T-helper 17 cell (primary cell): ENCODE data around the gene SLC12A6. TPM values are rescaled to one million over a fixed set of nuclear protein-coding genes. Genes with fewer than 3 reads are reported as not detected.

ENCODE experiments used
- ATAC-seq: fragments of 150-1000 bp; cut with Tn5 transposase; 2 replicates; pipeline ENCODE4 v1.10.0; 2021; ENCODE audit warnings: mild to moderate bottlenecking, moderate library complexity
- DNase-seq, 3 donors: peaks; one replicate each; pipeline versions ENCODE4 v3.0.0 to v3.0.0-alpha.2; 2020 to 2021
- H3K9me3 ChIP-seq: one replicate; pipeline ENCODE4 v1.7.0; 2013; ENCODE audit warnings: low read length, mild to moderate bottlenecking; ENCODE audit not compliant: control insufficient read depth, poor library complexity, severe bottlenecking
- H3K27ac Mint-ChIP-seq: one replicate; pipeline ENCODE4 v1.8.0; 2022; ENCODE audit warnings: mild to moderate bottlenecking, moderate library complexity, mixed read lengths
- H3K27me3 Mint-ChIP-seq: one replicate; pipeline ENCODE4 v1.8.0; 2022; ENCODE audit warnings: mixed read lengths
- H3K36me3 Mint-ChIP-seq: one replicate; pipeline ENCODE4 v1.8.0; 2022; ENCODE audit warnings: low read depth, mixed read lengths
- H3K4me1 Mint-ChIP-seq: one replicate; pipeline ENCODE4 v1.8.0; 2022; ENCODE audit warnings: mild to moderate bottlenecking, mixed read lengths
- H3K4me3 Mint-ChIP-seq: one replicate; pipeline ENCODE4 v1.8.0; 2022; ENCODE audit warnings: mild to moderate bottlenecking, moderate library complexity, mixed read lengths
- total RNA-seq, 4 donors: library from RNA in 2 of 4; stranded (reverse) in 2 of 4; gene quantifications; one replicate each; pipeline ENCODE4 v1.2.3 and lab custom pipeline; 2022 to 2026

Gene SLC12A6
- total RNA-seq, 2 donors from 2014 or later: 57.9 to 69.2 TPM

- Mint-ChIP-seq H3K36me3 (peaks cover 8% of the 10 kb centered on the region), H3K27ac (peak overlapping the region; percentile 49), H3K4me3 (no peak overlapping the region), H3K4me1 (peaks cover 23% of the 10 kb centered on the region), H3K27me3 (no peaks in the 10 kb centered on the region)
- DNase-seq (no peak), ATAC-seq (no peak)
- no peaks in the 10 kb centered on the region for H3K9me3 ChIP-seq
Measured at GRCh38 chr15:34297059-34297458, 40.5 kb downstream of the SLC12A6 start.

GRCh38 chr15:34292621-34293020 lies 45.0 kb downstream of the SLC12A6 start:
- Mint-ChIP-seq H3K4me3 (no peak overlapping the region), H3K27me3 (no peaks in the 10 kb centered on the region), H3K36me3 (peaks cover 4% of the 10 kb centered on the region), H3K27ac (no peak overlapping the region), H3K4me1 (peaks cover 6% of the 10 kb centered on the region)
- no peaks in the 10 kb centered on the region for H3K9me3 ChIP-seq
- ATAC-seq: no peak
- DNase-seq: no peak

- peak overlapping the region; percentile 83 for H3K27ac Mint-ChIP-seq
- ATAC-seq (no peak), DNase-seq (no peak)
- no peaks in the 10 kb centered on the region for H3K9me3 ChIP-seq
- H3K36me3 Mint-ChIP-seq: peaks cover 2% of the 10 kb centered on the region
- no peak overlapping the region for H3K4me3 Mint-ChIP-seq
- H3K4me1 Mint-ChIP-seq: peaks cover 12% of the 10 kb centered on the region
- no peaks in the 10 kb centered on the region for H3K27me3 Mint-ChIP-seq
Measured at GRCh38 chr15:34284937-34285336, 52.6 kb downstream of the SLC12A6 start.

- no peak for DNase-seq
- no peak for ATAC-seq
- Mint-ChIP-seq H3K4me3 (no peak overlapping the region), H3K36me3 (peaks cover 2% of the 10 kb centered on the region), H3K27ac (no peak overlapping the region), H3K27me3 (no peaks in the 10 kb centered on the region), H3K4me1 (peaks cover 14% of the 10 kb centered on the region)
- H3K9me3 ChIP-seq: no peaks in the 10 kb centered on the region
Measured at GRCh38 chr15:34282384-34282783, 55.2 kb downstream of the SLC12A6 start.

- Mint-ChIP-seq H3K27me3 (no peaks in the 10 kb centered on the region), H3K27ac (no peak overlapping the region), H3K4me3 (peak overlapping the region; percentile 19), H3K4me1 (peaks cover 14% of the 10 kb centered on the region), H3K36me3 (peaks cover 2% of the 10 kb centered on the region)
- DNase-seq (no peak), ATAC-seq (no peak)
- H3K9me3 ChIP-seq: no peaks in the 10 kb centered on the region
Measured at GRCh38 chr15:34280193-34280592, 57.4 kb downstream of the SLC12A6 start.

- no peak for DNase-seq
- ATAC-seq: no peak
- no peaks in the 10 kb centered on the region for H3K9me3 ChIP-seq
- Mint-ChIP-seq H3K4me1 (peaks cover 8% of the 10 kb centered on the region), H3K27me3 (no peaks in the 10 kb centered on the region), H3K36me3 (no peaks in the 10 kb centered on the region), H3K4me3 (no peak overlapping the region), H3K27ac (no peak overlapping the region)
Measured at GRCh38 chr15:34279368-34279767, 58.2 kb downstream of the SLC12A6 start.

GRCh38 chr15:34275721-34276120 lies 61.9 kb downstream of the SLC12A6 start:
- no peaks in the 10 kb centered on the region for H3K9me3 ChIP-seq
- no peak overlapping the region for H3K27ac Mint-ChIP-seq
- H3K36me3 Mint-ChIP-seq: no peaks in the 10 kb centered on the region
- peaks cover 8% of the 10 kb centered on the region for H3K4me1 Mint-ChIP-seq
- H3K4me3 Mint-ChIP-seq: no peak overlapping the region
- ATAC-seq (no peak), DNase-seq (no peak)
- no peaks in the 10 kb centered on the region for H3K27me3 Mint-ChIP-seq

- ATAC-seq: no peak
- H3K27ac Mint-ChIP-seq: no peak overlapping the region
Measured at GRCh38 chr15:34275154-34275553, 62.4 kb downstream of the SLC12A6 start.

GRCh38 chr15:34271493-34271892 lies 66.1 kb downstream of the SLC12A6 start:
- Mint-ChIP-seq H3K27me3 (no peaks in the 10 kb centered on the region), H3K27ac (no peak overlapping the region), H3K4me3 (no peak overlapping the region), H3K36me3 (no peaks in the 10 kb centered on the region), H3K4me1 (peaks cover 8% of the 10 kb centered on the region)
- ATAC-seq (no peak), DNase-seq (no peak)
- H3K9me3 ChIP-seq: no peaks in the 10 kb centered on the region

More at GRCh38 chr15:34275154-34275553, 62.4 kb downstream of the SLC12A6 start:
- H3K9me3 ChIP-seq: no peaks in the 10 kb centered on the region
- Mint-ChIP-seq H3K27me3 (no peaks in the 10 kb centered on the region), H3K36me3 (no peaks in the 10 kb centered on the region), H3K4me1 (peaks cover 8% of the 10 kb centered on the region), H3K4me3 (no peak overlapping the region)
- DNase-seq: no peak

GRCh38 chr15:34266751-34267150 lies 70.8 kb downstream of the SLC12A6 start:
- Mint-ChIP-seq H3K27me3 (no peaks in the 10 kb centered on the region), H3K36me3 (peaks cover 2% of the 10 kb centered on the region), H3K4me1 (peaks cover 10% of the 10 kb centered on the region), H3K4me3 (no peak overlapping the region), H3K27ac (peak overlapping the region; percentile 4)
- ATAC-seq (no peak), DNase-seq (no peak)
- H3K9me3 ChIP-seq: no peaks in the 10 kb centered on the region

GRCh38 chr15:34264076-34264475 lies 73.5 kb downstream of the SLC12A6 start:
- H3K4me1 Mint-ChIP-seq: peaks cover 10% of the 10 kb centered on the region
- DNase-seq: no peak
- peaks cover 4% of the 10 kb centered on the region for H3K36me3 Mint-ChIP-seq
- no peak for ATAC-seq
- H3K27me3 Mint-ChIP-seq: no peaks in the 10 kb centered on the region
- H3K4me3 Mint-ChIP-seq: no peak overlapping the region
- H3K9me3 ChIP-seq: no peaks in the 10 kb centered on the region
- H3K27ac Mint-ChIP-seq: no peak overlapping the region

- Mint-ChIP-seq H3K36me3 (peaks cover 9% of the 10 kb centered on the region), H3K27me3 (no peaks in the 10 kb centered on the region), H3K4me1 (peaks cover 11% of the 10 kb centered on the region), H3K4me3 (no peak overlapping the region), H3K27ac (peak overlapping the region; percentile 24)
- ATAC-seq: no peak
- H3K9me3 ChIP-seq: no peaks in the 10 kb centered on the region
- DNase-seq: no peak
Measured at GRCh38 chr15:34262362-34262761, 75.2 kb downstream of the SLC12A6 start.

GRCh38 chr15:34259566-34259965 lies 78.0 kb downstream of the SLC12A6 start:
- no peaks in the 10 kb centered on the region for H3K27me3 Mint-ChIP-seq
- ATAC-seq: no peak
- H3K27ac Mint-ChIP-seq: peak overlapping the region; percentile 9
- peaks cover 14% of the 10 kb centered on the region for H3K36me3 Mint-ChIP-seq
- peaks cover 8% of the 10 kb centered on the region for H3K4me1 Mint-ChIP-seq
- no peak overlapping the region for H3K4me3 Mint-ChIP-seq
- H3K9me3 ChIP-seq: no peaks in the 10 kb centered on the region
- DNase-seq: no peak

GRCh38 chr15:34258151-34258550 lies 79.4 kb downstream of the SLC12A6 start:
- H3K4me3 Mint-ChIP-seq: no peak overlapping the region
- no peak for DNase-seq
- no peaks in the 10 kb centered on the region for H3K9me3 ChIP-seq
- peak overlapping the region; percentile 47 for H3K27ac Mint-ChIP-seq
- peaks cover 8% of the 10 kb centered on the region for H3K4me1 Mint-ChIP-seq
- peaks cover 12% of the 10 kb centered on the region for H3K36me3 Mint-ChIP-seq
- H3K27me3 Mint-ChIP-seq: no peaks in the 10 kb centered on the region
- ATAC-seq: no peak
